HCT116 (cell line): ENCODE results near the gene CCR5AS.

Experiments used
- ATAC-seq: fragments of 200-7000 bp; cut with Tn5 transposase; 2 replicates; pipeline ENCODE4 v1.9.1; 2020; ENCODE audit warnings: mild to moderate bottlenecking, moderate library complexity
- BruUV-seq: library from RNA; stranded (reverse); fragments of 400-500 nt; replicated peaks from 2 replicates; lab custom pipeline; 2021; lab: Mats Ljungman, UMichigan
- CTCF ChIA-PET: fragments of 300-600 bp; sonication (Branson Sonifier 250); formaldehyde crosslinking; loops from one replicate; lab custom pipeline; 2021; ENCODE audit warnings: antibody characterized with exemption; lab: Charles Lee
- POLR2A ChIA-PET: fragments of 300-600, 350-600 bp; sonication (Branson Sonifier 250); formaldehyde crosslinking; loops from one replicate; lab custom pipeline; 2021; ENCODE audit warnings: antibody characterized with exemption; lab: Charles Lee
- RAD21 ChIA-PET, 2 experiments: fragments of 300-600 bp; sonication (Branson Sonifier 250); formaldehyde crosslinking; loops; one replicate each; lab custom pipeline; 2023; ENCODE audit warnings: low total read pairs in 2 of 2; ENCODE audit not compliant: uncharacterized antibody in 2 of 2, unreplicated experiment in 2 of 2, low non-redundant PET in 1 of 2; lab: Charles Lee
- DNase-seq: peaks from one replicate; pipeline ENCODE4 v3.0.0-alpha.2; 2010; ENCODE audit warnings: low read depth, low spot score
- H2AFZ ChIP-seq: fragments of 200-600 bp; shearing (Covaris generic), sonication (generic); 2 replicates; pipeline ENCODE4 v1.6.1; 2017; ENCODE audit warnings: low read depth, mixed run types, mixed read lengths, antibody characterized with exemption, low read length; ENCODE audit not compliant: poor library complexity, severe bottlenecking
- H3K27ac ChIP-seq: 2 replicates; pipeline ENCODE4 v1.5.1; 2012; ENCODE audit warnings: low read depth, low read length
- H3K27me3 ChIP-seq: fragments of 200-600 bp; sonication (generic); 2 replicates; pipeline ENCODE4 v1.6.1; 2016; ENCODE audit warnings: mixed run types, low read length, mixed read lengths; ENCODE audit not compliant: insufficient read depth
- H3K36me3 ChIP-seq, 2 experiments: fragments of 200-500 bp in 1 of 2; fragments of 200-600 bp in 1 of 2; sonication (Bioruptor generic) in 1 of 2; sonication (generic) in 1 of 2; 2 replicates each; pipeline versions ENCODE4 v1.5.1 to v1.6.1; 2014 to 2016; ENCODE audit warnings: low read length in 2 of 2, inconsistent platforms in 1 of 2, mixed read lengths in 1 of 2, mixed run types in 1 of 2; ENCODE audit not compliant: insufficient read depth in 2 of 2, control insufficient read depth in 1 of 2
- H3K4me1 ChIP-seq, 2 experiments: fragments of 200-600 bp in 1 of 2; sonication (generic) in 1 of 2; 2 replicates each; pipeline versions ENCODE4 v1.5.1 to v1.6.1; 2012 to 2017; ENCODE audit warnings: low read length in 2 of 2, inconsistent platforms in 1 of 2, mild to moderate bottlenecking in 1 of 2, mixed read lengths in 1 of 2, mixed run types in 1 of 2, moderate library complexity in 1 of 2; ENCODE audit not compliant: insufficient read depth in 2 of 2, control insufficient read depth in 1 of 2
- H3K4me2 ChIP-seq: fragments of 200-600 bp; sonication (generic); 2 replicates; pipeline ENCODE4 v1.6.1; 2017; ENCODE audit warnings: mixed run types, low read length, mixed read lengths
- H3K4me3 ChIP-seq, 2 experiments: fragments of 200-600 bp in 1 of 2; sonication (generic) in 1 of 2; replicated peaks in 1 of 2; 2 replicates each; pipeline ENCODE4 v1.5.1; 2011 to 2016; ENCODE audit warnings: low read length in 2 of 2, control low read depth in 1 of 2, low read depth in 1 of 2, mild to moderate bottlenecking in 1 of 2, mixed read lengths in 1 of 2, mixed run types in 1 of 2
- H3K79me2 ChIP-seq: fragments of 200-600 bp; sonication (generic); 2 replicates; pipeline ENCODE4 v1.6.1; 2017; ENCODE audit warnings: mild to moderate bottlenecking, mixed run types, low read length, moderate library complexity, mixed read lengths; ENCODE audit not compliant: insufficient read depth
- H3K9ac ChIP-seq: fragments of 200-600 bp; sonication (generic); 2 replicates; pipeline ENCODE4 v1.6.1; 2016; ENCODE audit warnings: low read length, mixed read lengths
- H3K9me2 ChIP-seq: fragments of 200-600 bp; sonication (generic), shearing (Covaris generic); 2 replicates; pipeline ENCODE4 v1.6.1; 2017; ENCODE audit warnings: mixed run types, mild to moderate bottlenecking, moderate library complexity; ENCODE audit not compliant: insufficient read depth
- H3K9me3 ChIP-seq, 2 experiments: fragments of 200-500 bp in 1 of 2; fragments of 200-600 bp in 1 of 2; sonication (Bioruptor generic) in 1 of 2; sonication (generic) in 1 of 2; 2 replicates each; pipeline ENCODE4 v1.6.1; 2014 to 2017; ENCODE audit warnings: low read length in 2 of 2, mixed read lengths in 2 of 2, inconsistent platforms in 1 of 2, low read depth in 1 of 2, mild to moderate bottlenecking in 1 of 2, mixed run types in 1 of 2, moderate library complexity in 1 of 2; ENCODE audit not compliant: control insufficient read depth in 1 of 2, insufficient read depth in 1 of 2
- H4K20me1 ChIP-seq: fragments of 200-600 bp; sonication (generic), shearing (Covaris generic); 2 replicates; pipeline ENCODE4 v1.6.1; 2017; ENCODE audit warnings: mixed run types, mild to moderate bottlenecking, moderate library complexity; ENCODE audit not compliant: insufficient read depth
- CBX3 ChIP-seq: IDR thresholded peaks from 2 replicates; pipeline ENCODE4 v1.6.1; 2012; ENCODE audit warnings: low read depth
- ELF1 ChIP-seq: IDR thresholded peaks from 2 replicates; pipeline ENCODE4 v1.6.1; 2012; ENCODE audit warnings: low read depth, borderline replicate concordance
- EZH2 ChIP-seq: fragments of 200-600 bp; sonication (generic); IDR thresholded peaks from 2 replicates; pipeline ENCODE4 v1.6.1; 2017; ENCODE audit warnings: antibody characterized with exemption, mixed run types
- EZH2phosphoT487 ChIP-seq: fragments of 200-600 bp; IDR thresholded peaks from 2 replicates; pipeline ENCODE4 v1.6.1; 2018; ENCODE audit warnings: antibody characterized with exemption, borderline replicate concordance
- FOSL1 ChIP-seq: IDR thresholded peaks from 2 replicates; pipeline ENCODE4 v1.6.1; 2012; ENCODE audit warnings: low read depth
- JUND ChIP-seq: IDR thresholded peaks from 2 replicates; pipeline ENCODE4 v1.6.1; 2012
- POLR2A ChIP-seq: IDR thresholded peaks from 2 replicates; pipeline ENCODE4 v1.7.0; 2011; ENCODE audit warnings: borderline replicate concordance; ENCODE audit not compliant: insufficient read depth, insufficient read length; ENCODE audit errors: extremely low read depth
- POLR2AphosphoS5 ChIP-seq: IDR thresholded peaks from 2 replicates; pipeline ENCODE4 v1.6.1; 2011; ENCODE audit warnings: mild to moderate bottlenecking, low read depth, low read length, moderate library complexity
- RAD21 ChIP-seq: IDR thresholded peaks from 2 replicates; pipeline ENCODE4 v1.6.1; 2012; ENCODE audit warnings: low read depth, mild to moderate bottlenecking
- SIN3A ChIP-seq: IDR thresholded peaks from 2 replicates; pipeline ENCODE4 v1.6.1; 2012; ENCODE audit warnings: low read depth
- SP1 ChIP-seq: IDR thresholded peaks from 2 replicates; pipeline ENCODE4 v1.6.1; 2012; ENCODE audit warnings: low read depth
- TCF7L2 ChIP-seq: IDR thresholded peaks from 2 replicates; pipeline ENCODE4 v1.7.0; 2011; ENCODE audit warnings: borderline replicate concordance, inconsistent platforms; ENCODE audit not compliant: insufficient read depth, insufficient read length; ENCODE audit errors: extremely low read depth
- YY1 ChIP-seq: IDR thresholded peaks from 2 replicates; pipeline ENCODE4 v1.6.1; 2011; ENCODE audit warnings: low read length, low read depth, moderate library complexity, mild to moderate bottlenecking; ENCODE audit not compliant: insufficient replicate concordance; ENCODE audit errors: extremely low read depth
- ZFX ChIP-seq: fragments of 450-650 bp; IDR thresholded peaks from 2 replicates; pipeline ENCODE4 v1.6.1; 2017
- intact Hi-C: fragments of 100-400 bp; cut with micrococcal nuclease; formaldehyde crosslinking; loops from 2 replicates; pipeline ENCODE4 v1.10.0; 2022
- TF ChIP-seq, protein P1 (sequence below): IDR thresholded peaks from 2 replicates; pipeline ENCODE4 v1.6.1; 2011; ENCODE audit warnings: mild to moderate bottlenecking, low read length, moderate library complexity; ENCODE audit not compliant: insufficient replicate concordance; ENCODE audit errors: extremely low read depth
- TF ChIP-seq, protein P2 (sequence below): IDR thresholded peaks from 2 replicates; pipeline ENCODE4 v1.6.1; 2012
- TF ChIP-seq, protein P3 (sequence below), 3 experiments: fragments of 200-600 bp in 1 of 3; sonication (generic) in 1 of 3; IDR thresholded peaks in 2 of 3; conservative IDR thresholded peaks in 1 of 3; 2 replicates each; pipeline ENCODE4 v1.5.1; 2012 to 2017; ENCODE audit warnings: low read depth in 2 of 3, low read length in 2 of 3, antibody characterized with exemption in 1 of 3, borderline replicate concordance in 1 of 3, control low read depth in 1 of 3, mild to moderate bottlenecking in 1 of 3, mixed read lengths in 1 of 3, mixed run types in 1 of 3, moderate library complexity in 1 of 3; ENCODE audit not compliant: insufficient read depth in 1 of 3
- TF ChIP-seq, protein P4 (sequence below): IDR thresholded peaks from 2 replicates; pipeline ENCODE4 v1.6.1; 2012

Gene CCR5AS

DNA sequence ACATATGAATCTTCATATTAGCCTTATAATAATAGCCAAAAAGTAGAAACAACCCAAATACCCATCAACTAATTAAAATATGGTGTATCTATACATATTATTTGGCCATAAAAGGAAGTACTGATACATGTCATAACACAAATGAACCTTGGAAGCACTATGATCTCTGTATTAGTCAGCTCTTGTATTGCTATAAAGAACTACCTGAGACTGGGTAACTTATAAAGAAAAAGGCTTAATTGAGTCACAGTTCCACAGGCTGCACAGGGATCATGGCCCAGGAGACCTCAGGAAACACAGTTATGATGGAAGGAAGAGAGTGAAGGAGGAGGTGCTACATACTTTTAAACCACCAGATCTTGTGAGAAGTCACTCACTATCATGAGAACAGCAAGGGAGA lies 69.0 kb downstream of the CCR5AS start:
- Histone ChIP-seq H3K79me2 (no peaks in the 10 kb centered on the region), H3K4me3 (no peak overlapping the region), H3K9ac (no peak overlapping the region), H3K36me3 (no peaks in the 10 kb centered on the region), H3K27me3 (no peaks in the 10 kb centered on the region), H3K9me2 (no peaks in the 10 kb centered on the region), H2AFZ (no peak overlapping the region), H4K20me1 (no peaks in the 10 kb centered on the region), H3K4me1 (no peaks in the 10 kb centered on the region), H3K27ac (no peak overlapping the region), H3K4me2 (no peak overlapping the region), H3K9me3 (peaks cover 0 to 6% of the 10 kb centered on the region in 2 experiments; a peak in 2 of 4 replicates)
- RAD21 ChIA-PET, result no interaction called here
- DNase-seq (no peak), ATAC-seq (no peak)
- intact Hi-C loops, result no loop called here
- CTCF ChIA-PET, result no interaction called here
- POLR2A ChIA-PET, result no interaction called here
- TF ChIP-seq EZH2 (no peak), JUND (no peak), CBX3 (no peak), POLR2A (no peak)
- BruUV-seq, result no TSS peak

DNA sequence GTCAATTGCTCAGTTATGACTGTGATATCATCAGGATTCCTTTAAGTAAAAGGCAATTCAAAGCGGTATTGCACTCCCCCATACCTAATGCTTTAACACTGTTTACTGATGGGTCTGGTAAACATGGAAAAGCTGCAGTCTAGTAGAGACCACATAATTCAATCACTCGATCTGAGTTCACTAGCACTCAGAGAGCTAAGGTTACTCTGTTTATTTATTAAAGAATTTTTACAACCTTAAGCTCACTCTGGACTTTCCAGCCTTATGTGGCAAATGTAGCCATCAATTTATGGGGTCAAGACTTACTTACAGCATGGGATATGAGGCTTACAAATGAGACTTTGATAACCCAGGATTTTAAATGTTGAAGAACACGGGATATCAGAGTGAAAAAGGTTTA lies 71.3 kb downstream of the CCR5AS start:
- Histone ChIP-seq H3K9me2 (no peaks in the 10 kb centered on the region), H4K20me1 (no peaks in the 10 kb centered on the region), H3K27me3 (no peaks in the 10 kb centered on the region), H3K4me3 (no peak overlapping the region), H3K4me1 (no peaks in the 10 kb centered on the region), H3K9me3 (peaks cover 0 to 6% of the 10 kb centered on the region in 2 experiments; a peak in 2 of 4 replicates), H3K79me2 (no peaks in the 10 kb centered on the region), H3K4me2 (no peak overlapping the region), H3K27ac (no peak overlapping the region), H2AFZ (no peak overlapping the region), H3K36me3 (no peaks in the 10 kb centered on the region), H3K9ac (no peak overlapping the region)
- CTCF ChIA-PET, result no interaction called here
- intact Hi-C loops, result no loop called here
- RAD21 ChIA-PET, result no interaction called here
- DNase-seq (no peak), ATAC-seq (no peak)
- POLR2A ChIA-PET, result no interaction called here
- BruUV-seq, result no TSS peak
- TF ChIP-seq POLR2AphosphoS5 (no peak), TCF7L2 (no peak), SIN3A (no peak), ZFX (no peak), EZH2 (no peak), EZH2phosphoT487 (no peak), YY1 (no peak), FOSL1 (no peak), SP1 (no peak), ELF1 (no peak), RAD21 (no peak)
- TF ChIP-seq, protein P1, sequence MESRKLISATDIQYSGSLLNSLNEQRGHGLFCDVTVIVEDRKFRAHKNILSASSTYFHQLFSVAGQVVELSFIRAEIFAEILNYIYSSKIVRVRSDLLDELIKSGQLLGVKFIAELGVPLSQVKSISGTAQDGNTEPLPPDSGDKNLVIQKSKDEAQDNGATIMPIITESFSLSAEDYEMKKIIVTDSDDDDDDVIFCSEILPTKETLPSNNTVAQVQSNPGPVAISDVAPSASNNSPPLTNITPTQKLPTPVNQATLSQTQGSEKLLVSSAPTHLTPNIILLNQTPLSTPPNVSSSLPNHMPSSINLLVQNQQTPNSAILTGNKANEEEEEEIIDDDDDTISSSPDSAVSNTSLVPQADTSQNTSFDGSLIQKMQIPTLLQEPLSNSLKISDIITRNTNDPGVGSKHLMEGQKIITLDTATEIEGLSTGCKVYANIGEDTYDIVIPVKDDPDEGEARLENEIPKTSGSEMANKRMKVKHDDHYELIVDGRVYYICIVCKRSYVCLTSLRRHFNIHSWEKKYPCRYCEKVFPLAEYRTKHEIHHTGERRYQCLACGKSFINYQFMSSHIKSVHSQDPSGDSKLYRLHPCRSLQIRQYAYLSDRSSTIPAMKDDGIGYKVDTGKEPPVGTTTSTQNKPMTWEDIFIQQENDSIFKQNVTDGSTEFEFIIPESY, result no peak
- TF ChIP-seq, protein P2, sequence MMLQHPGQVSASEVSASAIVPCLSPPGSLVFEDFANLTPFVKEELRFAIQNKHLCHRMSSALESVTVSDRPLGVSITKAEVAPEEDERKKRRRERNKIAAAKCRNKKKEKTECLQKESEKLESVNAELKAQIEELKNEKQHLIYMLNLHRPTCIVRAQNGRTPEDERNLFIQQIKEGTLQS, result no peak
- TF ChIP-seq, protein P3, sequence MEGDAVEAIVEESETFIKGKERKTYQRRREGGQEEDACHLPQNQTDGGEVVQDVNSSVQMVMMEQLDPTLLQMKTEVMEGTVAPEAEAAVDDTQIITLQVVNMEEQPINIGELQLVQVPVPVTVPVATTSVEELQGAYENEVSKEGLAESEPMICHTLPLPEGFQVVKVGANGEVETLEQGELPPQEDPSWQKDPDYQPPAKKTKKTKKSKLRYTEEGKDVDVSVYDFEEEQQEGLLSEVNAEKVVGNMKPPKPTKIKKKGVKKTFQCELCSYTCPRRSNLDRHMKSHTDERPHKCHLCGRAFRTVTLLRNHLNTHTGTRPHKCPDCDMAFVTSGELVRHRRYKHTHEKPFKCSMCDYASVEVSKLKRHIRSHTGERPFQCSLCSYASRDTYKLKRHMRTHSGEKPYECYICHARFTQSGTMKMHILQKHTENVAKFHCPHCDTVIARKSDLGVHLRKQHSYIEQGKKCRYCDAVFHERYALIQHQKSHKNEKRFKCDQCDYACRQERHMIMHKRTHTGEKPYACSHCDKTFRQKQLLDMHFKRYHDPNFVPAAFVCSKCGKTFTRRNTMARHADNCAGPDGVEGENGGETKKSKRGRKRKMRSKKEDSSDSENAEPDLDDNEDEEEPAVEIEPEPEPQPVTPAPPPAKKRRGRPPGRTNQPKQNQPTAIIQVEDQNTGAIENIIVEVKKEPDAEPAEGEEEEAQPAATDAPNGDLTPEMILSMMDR (IDR thresholded peaks at IDR 0.05 in 2 of 3, conservative IDR thresholded peaks at IDR 0.05 in 1 of 3; ENCODE audit: borderline replicate concordance in 1 of 3, insufficient read depth in 1 of 3, low read depth in 2 of 3, low read length in 2 of 3), result no peak
- TF ChIP-seq, protein P4, sequence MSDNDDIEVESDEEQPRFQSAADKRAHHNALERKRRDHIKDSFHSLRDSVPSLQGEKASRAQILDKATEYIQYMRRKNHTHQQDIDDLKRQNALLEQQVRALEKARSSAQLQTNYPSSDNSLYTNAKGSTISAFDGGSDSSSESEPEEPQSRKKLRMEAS, result no peak
